Epithelial cell of proximal tubule (primary cell): ENCODE data around the gene TMEM98. TPM values are rescaled to one million over a fixed set of nuclear protein-coding genes. Genes with fewer than 3 reads are reported as not detected.

ENCODE experiments used
- DNase-seq: peaks from one replicate; pipeline ENCODE4 v3.0.0-alpha.2; 2011; ENCODE audit warnings: low read depth
- H3K4me3 ChIP-seq: 2 replicates; pipeline ENCODE4 v1.5.1; 2011; ENCODE audit warnings: low read depth, mild to moderate bottlenecking, low read length
- total RNA-seq: library from RNA; depleted of rRNA; stranded (reverse); fragments of >200 nt; gene quantifications from 2 replicates; pipeline ENCODE4 v1.2.3, GENCODE V29; 2015
- TF ChIP-seq, protein P1 (sequence below): conservative IDR thresholded peaks from 2 replicates; pipeline ENCODE4 v1.5.1; 2012; ENCODE audit warnings: low read depth, mild to moderate bottlenecking, low read length

Gene TMEM98
- total RNA-seq, 1 donor from 2014 or later, result 180 TPM

DNA sequence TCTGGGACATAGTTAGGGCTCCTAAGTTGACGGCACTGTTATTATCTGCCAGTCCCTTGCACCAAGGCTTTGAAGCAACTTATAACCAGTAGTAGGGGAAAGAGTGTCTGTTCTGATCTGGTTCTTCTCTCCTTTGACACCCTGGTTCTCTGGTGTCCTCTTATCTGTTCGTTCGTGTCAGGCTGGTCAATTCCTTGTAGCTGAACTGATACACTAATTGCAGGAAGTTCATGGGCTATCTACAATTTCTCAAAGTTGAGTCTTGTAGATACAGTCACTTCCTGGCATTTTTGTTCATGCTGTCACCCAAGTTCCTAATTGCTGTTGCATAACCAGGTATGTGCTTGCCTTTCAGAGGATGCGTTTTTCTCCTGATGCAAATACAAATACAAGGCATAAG lies 33.7 kb upstream of the TMEM98 start:
- TF ChIP-seq, protein P1, sequence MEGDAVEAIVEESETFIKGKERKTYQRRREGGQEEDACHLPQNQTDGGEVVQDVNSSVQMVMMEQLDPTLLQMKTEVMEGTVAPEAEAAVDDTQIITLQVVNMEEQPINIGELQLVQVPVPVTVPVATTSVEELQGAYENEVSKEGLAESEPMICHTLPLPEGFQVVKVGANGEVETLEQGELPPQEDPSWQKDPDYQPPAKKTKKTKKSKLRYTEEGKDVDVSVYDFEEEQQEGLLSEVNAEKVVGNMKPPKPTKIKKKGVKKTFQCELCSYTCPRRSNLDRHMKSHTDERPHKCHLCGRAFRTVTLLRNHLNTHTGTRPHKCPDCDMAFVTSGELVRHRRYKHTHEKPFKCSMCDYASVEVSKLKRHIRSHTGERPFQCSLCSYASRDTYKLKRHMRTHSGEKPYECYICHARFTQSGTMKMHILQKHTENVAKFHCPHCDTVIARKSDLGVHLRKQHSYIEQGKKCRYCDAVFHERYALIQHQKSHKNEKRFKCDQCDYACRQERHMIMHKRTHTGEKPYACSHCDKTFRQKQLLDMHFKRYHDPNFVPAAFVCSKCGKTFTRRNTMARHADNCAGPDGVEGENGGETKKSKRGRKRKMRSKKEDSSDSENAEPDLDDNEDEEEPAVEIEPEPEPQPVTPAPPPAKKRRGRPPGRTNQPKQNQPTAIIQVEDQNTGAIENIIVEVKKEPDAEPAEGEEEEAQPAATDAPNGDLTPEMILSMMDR, result no peak
- DNase-seq, result no peak
- no peak overlapping the region for H3K4me3 ChIP-seq

DNA sequence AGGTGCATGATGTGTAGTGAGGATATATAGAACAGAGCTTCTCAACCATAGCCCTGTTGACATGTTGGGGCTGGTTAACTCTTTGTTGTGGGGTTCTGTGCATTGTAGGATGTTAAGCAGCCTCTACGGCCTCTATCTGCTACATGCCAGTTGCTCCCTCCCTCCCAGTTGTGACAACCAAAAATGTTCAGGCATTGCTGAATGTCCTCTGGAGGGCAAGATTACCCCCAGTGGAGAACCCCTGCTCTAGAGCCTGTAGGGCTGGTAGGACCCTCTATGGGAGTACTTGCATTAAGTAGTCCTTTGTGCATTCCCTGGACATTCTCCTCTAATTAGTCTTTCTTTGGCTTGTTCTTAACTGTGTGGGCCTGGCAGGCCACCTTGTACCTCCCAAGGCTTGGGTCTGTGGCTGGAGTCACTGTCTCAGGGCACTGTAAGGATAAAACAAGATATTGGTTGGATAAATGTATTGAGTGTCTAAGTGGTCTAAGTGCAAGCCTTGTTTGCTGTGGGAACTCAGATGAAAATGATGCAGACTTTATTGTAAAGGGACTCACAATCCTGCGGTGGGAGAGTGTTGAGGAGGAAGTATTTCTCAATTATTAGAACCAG lies 31.2 kb upstream of the TMEM98 start:
- TF ChIP-seq, protein P1, result no peak
- no peak for DNase-seq
- H3K4me3 ChIP-seq, result no peak overlapping the region

DNA sequence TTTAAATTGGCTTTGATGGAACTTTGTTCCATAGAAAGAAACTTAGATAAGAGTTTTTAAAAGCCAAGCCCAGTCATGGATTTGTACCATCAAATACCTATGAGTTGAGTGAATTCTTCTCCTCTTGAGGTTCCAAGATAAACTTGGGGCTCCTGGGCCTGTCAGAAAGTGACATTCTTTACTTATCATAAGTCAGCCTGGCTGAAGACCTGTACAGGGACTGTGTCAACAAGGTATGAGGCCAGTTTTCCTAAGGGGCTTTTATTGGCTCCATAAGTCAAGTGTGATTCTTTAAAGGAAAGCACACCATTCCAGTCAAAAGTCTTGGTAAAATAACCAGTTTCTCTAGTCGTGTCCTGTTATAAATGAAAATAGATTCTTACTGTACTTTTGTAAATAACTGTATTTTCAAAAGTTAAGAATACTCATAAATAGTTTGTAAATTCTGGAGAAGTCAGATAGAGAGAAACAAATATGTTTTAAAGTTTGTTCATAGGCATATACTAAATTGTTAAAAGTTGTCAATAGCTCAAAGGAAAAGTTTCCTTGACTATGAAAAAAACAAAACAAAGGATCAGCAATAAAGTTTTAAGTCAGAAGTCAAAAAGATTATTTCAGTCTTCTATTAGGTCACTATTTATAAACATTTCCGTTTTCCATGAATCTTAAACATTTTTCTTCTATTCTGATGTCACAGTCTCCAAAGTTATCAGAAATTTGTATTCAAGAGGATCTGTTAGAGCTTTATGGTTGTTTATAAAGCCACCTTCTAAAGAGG lies 28.5 kb upstream of the TMEM98 start:
- no peak for DNase-seq
- no peak overlapping the region for H3K4me3 ChIP-seq
- TF ChIP-seq, protein P1, result no peak

DNA sequence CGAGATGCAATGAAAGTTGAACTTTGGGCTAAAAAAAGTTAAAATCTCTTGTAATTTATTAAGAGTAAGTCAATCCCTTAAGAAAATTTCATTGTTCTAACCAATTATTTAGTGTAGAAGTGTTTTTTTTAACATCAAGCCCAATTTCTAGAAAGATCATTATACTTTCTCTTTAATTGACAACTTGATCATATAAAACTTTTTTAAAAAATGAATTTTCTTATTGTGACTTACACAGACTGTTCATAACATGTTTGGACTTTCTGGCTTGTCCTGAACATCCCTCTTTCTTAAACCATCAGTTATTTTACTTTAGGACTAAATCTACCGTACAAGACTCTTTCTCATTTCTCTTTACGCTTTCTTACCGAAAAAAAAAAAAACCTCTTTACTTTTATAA lies 26.2 kb upstream of the TMEM98 start:
- TF ChIP-seq, protein P1, result no peak
- no peak for DNase-seq
- no peak overlapping the region for H3K4me3 ChIP-seq

DNA sequence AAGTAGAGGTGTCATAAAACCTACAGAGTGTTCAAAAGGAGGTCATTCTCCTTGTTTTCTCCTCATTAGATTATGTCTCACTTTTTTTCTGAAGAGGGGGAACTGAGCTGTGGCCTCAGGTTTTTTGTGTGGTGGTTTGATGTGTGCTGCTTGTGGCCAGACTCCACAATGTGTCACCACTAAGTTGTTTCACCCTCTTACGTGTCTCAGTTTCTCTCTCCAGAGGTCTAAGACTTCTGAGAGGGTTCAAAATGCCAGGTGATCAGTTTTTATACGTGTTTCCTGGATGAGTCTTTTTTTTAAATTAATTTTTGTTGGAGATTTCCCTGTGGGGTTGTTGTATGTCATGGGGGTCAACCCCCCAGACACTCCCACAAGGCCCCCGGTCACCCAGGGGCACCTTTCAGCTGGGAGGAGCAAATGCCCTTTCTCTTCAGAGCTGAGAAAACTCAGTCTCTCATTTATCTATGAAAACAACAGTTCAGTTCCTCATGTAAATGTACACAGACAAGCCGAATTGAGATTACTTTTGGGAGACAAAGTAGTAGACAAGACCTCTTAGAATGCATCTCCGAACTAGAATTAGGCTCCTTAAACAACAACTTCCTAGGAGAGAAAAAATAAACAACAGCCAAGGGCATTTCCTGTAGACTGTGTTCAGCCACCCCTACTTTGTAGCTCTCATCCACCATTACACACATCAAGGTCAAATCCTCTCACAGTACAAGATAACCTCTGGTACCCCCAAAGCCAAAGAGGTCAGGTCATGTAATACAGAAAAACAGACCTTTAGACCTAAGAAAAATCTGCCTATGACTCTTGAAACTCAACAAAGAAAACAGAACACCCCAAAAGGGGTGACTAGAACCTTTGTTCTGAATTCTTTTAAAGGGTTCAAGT lies 23.9 kb upstream of the TMEM98 start:
- DNase-seq, result no peak
- TF ChIP-seq, protein P1, result no peak
- H3K4me3 ChIP-seq, result no peak overlapping the region

DNA sequence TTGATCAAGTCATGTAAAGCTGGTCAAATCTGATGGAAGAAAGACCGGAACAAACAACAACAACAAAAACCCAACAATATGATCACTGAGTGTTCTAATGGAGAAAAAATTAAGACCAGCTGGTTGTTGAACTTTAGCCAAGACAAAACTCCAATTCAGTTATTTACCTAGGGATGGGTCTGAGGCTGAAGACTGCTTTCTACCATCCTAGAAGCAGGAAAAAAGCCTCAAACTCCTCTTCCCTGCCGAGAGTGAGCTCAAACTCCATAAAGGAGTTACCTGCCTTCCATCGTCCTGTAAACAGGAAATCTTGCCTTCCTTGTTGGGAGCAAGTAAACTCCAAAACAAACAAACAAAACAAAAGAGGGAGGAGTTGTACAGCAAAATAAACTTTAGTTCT lies 23.1 kb upstream of the TMEM98 start:
- TF ChIP-seq, protein P1, result no peak
- no peak overlapping the region for H3K4me3 ChIP-seq
- no peak for DNase-seq
